ENCODE results near the gene NID1. TPM values are rescaled to one million over a fixed set of nuclear protein-coding genes. Genes with fewer than 3 reads are reported as not detected.
"Not testable (repeated sequence)": the region's sequence is repeated elsewhere in the genome, so short reads cannot be mapped to it uniquely, and the experiment has no call there.

NID1 gene
- total RNA-seq, 1 donor from 2014 or later, result 186 TPM

DNA sequence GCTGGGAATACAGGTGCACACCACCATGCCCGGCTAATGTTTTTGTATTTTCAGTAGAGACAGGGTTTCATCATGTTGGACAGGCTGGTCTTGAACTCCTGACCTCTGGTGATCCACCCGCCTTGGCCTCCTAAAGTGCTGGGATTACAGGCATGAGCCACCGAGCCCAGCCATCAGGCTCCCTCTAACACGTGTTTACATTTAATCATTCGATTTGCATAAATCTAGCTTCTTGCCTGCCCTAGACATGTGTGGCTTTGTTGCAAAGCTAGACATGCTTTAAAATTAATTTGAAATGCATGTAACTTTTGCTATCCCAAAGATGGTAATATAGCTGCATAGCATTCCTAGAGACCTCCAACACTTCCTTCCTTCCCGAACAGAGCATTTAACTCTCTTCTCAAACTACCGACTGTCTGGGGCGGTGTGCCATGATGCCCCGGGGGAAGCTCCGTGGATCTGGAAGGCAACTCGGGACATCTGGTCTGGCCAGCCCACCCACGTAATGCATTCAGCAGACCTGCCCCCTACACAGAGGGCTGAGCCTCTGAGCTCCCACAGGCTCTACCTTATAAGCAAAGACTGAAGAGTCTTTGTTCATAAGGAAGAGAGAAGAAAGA, 34.6 kb upstream of the NID1 start:
- Mint-ChIP-seq H3K9me3 (ENCODE audit: unreplicated experiment) (peaks cover 6% of the 10 kb centered on the region), H3K4me3 (ENCODE audit: unreplicated experiment) (no peak overlapping the region), H3K27me3 (ENCODE audit: unreplicated experiment) (peaks cover 12% of the 10 kb centered on the region), H3K36me3 (ENCODE audit: low read depth, unreplicated experiment) (peaks cover 16% of the 10 kb centered on the region), H3K4me1 (ENCODE audit: unreplicated experiment) (peaks cover 7% of the 10 kb centered on the region), H3K27ac (ENCODE audit: unreplicated experiment) (no peak overlapping the region)
- TF ChIP-seq CTCF (IDR thresholded peaks at IDR 0.05; ENCODE audit: unreplicated experiment), result no peak
- no peak for DNase-seq (ENCODE audit: low spot score)

DNA sequence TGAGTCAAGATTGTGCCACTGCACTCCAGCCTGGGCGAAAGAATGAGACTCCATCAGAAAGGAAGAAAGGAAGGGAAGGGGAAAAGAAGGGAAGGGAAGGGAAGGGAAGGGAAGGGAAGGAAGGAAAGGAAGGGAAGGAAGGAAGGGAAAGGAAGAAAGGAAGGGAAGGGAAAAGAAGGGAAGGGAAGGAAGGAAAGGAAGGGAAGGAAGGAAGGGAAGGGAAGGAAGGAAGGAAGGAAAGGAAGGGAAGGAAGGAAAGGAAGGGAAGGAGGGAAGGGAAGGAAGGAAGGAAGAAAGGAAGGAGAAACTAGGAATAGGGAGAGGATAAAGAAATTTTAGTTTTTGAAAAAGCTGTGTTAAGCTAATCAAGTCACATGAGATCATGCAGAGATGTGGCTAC, 33.4 kb upstream of the NID1 start:
- Mint-ChIP-seq H3K36me3 (ENCODE audit: low read depth, unreplicated experiment) (peaks cover 16% of the 10 kb centered on the region), H3K4me1 (ENCODE audit: unreplicated experiment) (peaks cover 2% of the 10 kb centered on the region), H3K4me3 (ENCODE audit: unreplicated experiment) (no peak overlapping the region), H3K27ac (ENCODE audit: unreplicated experiment) (no peak overlapping the region), H3K27me3 (ENCODE audit: unreplicated experiment) (peaks cover 12% of the 10 kb centered on the region), H3K9me3 (ENCODE audit: unreplicated experiment) (peaks cover 6% of the 10 kb centered on the region)
- TF ChIP-seq CTCF (IDR thresholded peaks at IDR 0.05; ENCODE audit: unreplicated experiment), result no peak
- no peak for DNase-seq (ENCODE audit: low spot score)

DNA sequence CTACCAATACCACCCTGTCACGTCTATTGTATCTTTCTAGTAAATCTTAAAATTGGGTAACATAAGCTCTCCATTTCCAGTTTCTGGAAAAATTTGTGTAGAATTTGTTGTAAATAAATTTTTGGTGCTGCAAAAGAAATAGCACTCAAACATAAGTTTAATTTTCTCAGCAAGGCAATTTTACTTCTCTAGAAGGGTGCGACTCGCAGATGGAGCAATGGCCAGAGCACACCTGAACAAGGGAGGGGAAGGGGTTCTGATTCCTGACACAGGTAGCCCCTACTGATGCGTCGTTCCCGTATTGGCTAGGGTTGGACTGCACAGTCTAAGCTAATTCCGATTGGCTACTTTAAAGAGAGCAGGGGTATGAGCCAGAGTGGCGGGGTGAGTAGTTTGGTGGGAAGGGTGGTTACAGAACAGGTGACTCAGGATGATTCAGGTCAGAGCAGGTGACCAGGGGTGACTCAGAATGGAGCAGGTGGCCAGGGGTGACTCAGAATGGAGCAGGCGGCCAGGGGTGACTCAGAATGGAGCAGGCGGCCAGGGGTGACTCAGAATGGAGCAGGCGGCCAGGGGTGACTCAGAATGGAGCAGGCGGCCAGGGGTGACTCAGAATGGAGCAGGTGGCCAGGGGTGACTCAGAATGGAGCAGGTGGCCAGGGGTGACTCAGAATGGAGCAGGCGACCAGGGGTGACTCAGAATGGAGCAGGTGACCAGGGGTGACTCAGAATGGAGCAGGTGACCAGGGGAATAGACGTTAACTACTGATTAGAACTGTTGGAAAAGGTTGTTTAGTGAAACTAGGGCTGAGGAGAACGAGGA, 32.0 kb upstream of the NID1 start:
- not testable (repeated sequence) for H3K9me3 Mint-ChIP-seq (ENCODE audit: unreplicated experiment); H3K4me1 Mint-ChIP-seq (ENCODE audit: unreplicated experiment)
- H3K27me3 Mint-ChIP-seq (ENCODE audit: unreplicated experiment), result peaks cover 12% of the 10 kb centered on the region
- peaks cover 16% of the 10 kb centered on the region for H3K36me3 Mint-ChIP-seq (ENCODE audit: low read depth, unreplicated experiment)
- peak overlapping the region; percentile 89 for H3K27ac Mint-ChIP-seq (ENCODE audit: unreplicated experiment)
- peak overlapping the region; percentile 86 for H3K4me3 Mint-ChIP-seq (ENCODE audit: unreplicated experiment)
- peak; percentile 25 for DNase-seq (ENCODE audit: low spot score)

GRCh38 chr1:236095705-236096520, 31.0 kb upstream of the NID1 start:
- peaks cover 9% of the 10 kb centered on the region for H3K4me1 Mint-ChIP-seq (ENCODE audit: unreplicated experiment)
- H3K27me3 Mint-ChIP-seq (ENCODE audit: unreplicated experiment), result peaks cover 12% of the 10 kb centered on the region
- no peak overlapping the region for H3K27ac Mint-ChIP-seq (ENCODE audit: unreplicated experiment)
- H3K36me3 Mint-ChIP-seq (ENCODE audit: low read depth, unreplicated experiment), result peaks cover 16% of the 10 kb centered on the region
- no peak for TF ChIP-seq CTCF (IDR thresholded peaks at IDR 0.05; ENCODE audit: unreplicated experiment)
- peak overlapping the region; percentile 82 for H3K4me3 Mint-ChIP-seq (ENCODE audit: unreplicated experiment)
- no peak for DNase-seq (ENCODE audit: low spot score)
- peaks cover 6% of the 10 kb centered on the region for H3K9me3 Mint-ChIP-seq (ENCODE audit: unreplicated experiment)

GRCh38 chr1:236092899-236093298, 28.0 kb upstream of the NID1 start:
- Mint-ChIP-seq H3K4me1 (ENCODE audit: unreplicated experiment) (peaks cover 9% of the 10 kb centered on the region), H3K9me3 (ENCODE audit: unreplicated experiment) (peaks cover 6% of the 10 kb centered on the region), H3K27ac (ENCODE audit: unreplicated experiment) (no peak overlapping the region)

More at GRCh38 chr1:236092899-236093298, 28.0 kb upstream of the NID1 start:
- H3K36me3 Mint-ChIP-seq (ENCODE audit: low read depth, unreplicated experiment), result peaks cover 16% of the 10 kb centered on the region
- H3K4me3 Mint-ChIP-seq (ENCODE audit: unreplicated experiment), result no peak overlapping the region
- no peak for DNase-seq (ENCODE audit: low spot score)
- no peak for TF ChIP-seq CTCF (IDR thresholded peaks at IDR 0.05; ENCODE audit: unreplicated experiment)
- peaks cover 11% of the 10 kb centered on the region for H3K27me3 Mint-ChIP-seq (ENCODE audit: unreplicated experiment)

All from endothelial cell (in vitro differentiated cells).